Measurements from ENCODE around the gene CUTC. TPM values are rescaled to one million over a fixed set of nuclear protein-coding genes. Genes with fewer than 3 reads are reported as not detected.

CUTC gene
- total and polyA plus RNA-seq, 2 donors (not counting 1 experiment from before 2014, with no cell fraction given), result 19.4 to 22.6 TPM

- H3K9me3 ChIP-seq (ENCODE audit: control insufficient read depth, insufficient read depth, low read depth, low read length), result no peaks in the 10 kb centered on the region
- H2AFZ ChIP-seq (ENCODE audit: low read length), result no peak overlapping the region
- H3K36me3 ChIP-seq (ENCODE audit: control insufficient read depth, insufficient read depth, low read length), result peaks cover 8% of the 10 kb centered on the region
- no peak overlapping the region for H3K9ac ChIP-seq (ENCODE audit: insufficient read depth, low read length)
- no peaks in the 10 kb centered on the region for H3K79me2 ChIP-seq (ENCODE audit: control insufficient read depth, insufficient read depth, low read length)
- TF ChIP-seq CTCF (conservative IDR thresholded peaks at IDR 0.05 in 1 of 2, IDR thresholded peaks at IDR 0.05 in 1 of 2; ENCODE audit: low read depth in 1 of 2, low read length in 2 of 2) (peak in 1 of 2 donors; percentile 20), EZH2 (IDR thresholded peaks at IDR 0.05; ENCODE audit: low read length, missing control alignments) (no peak)
- H3K27ac ChIP-seq (ENCODE audit: insufficient read depth, low read length), result peak overlapping the region; percentile 13
- H3K4me1 ChIP-seq (ENCODE audit: control insufficient read depth, extremely low read depth, insufficient read depth, low read length), result no peaks in the 10 kb centered on the region
- DNase-seq (ENCODE audit: low read depth in 2 of 2), result peak; percentile 42 to 57
- no peak overlapping the region for H3K4me3 ChIP-seq (replicated peaks in 1 of 4; ENCODE audit: control extremely low read depth in 1 of 4, insufficient read depth in 1 of 4, low read depth in 3 of 4, low read length in 4 of 4)
- H3K4me2 ChIP-seq (ENCODE audit: extremely low read depth, insufficient read depth, low read length), result peak overlapping the region; percentile 15
- H3K27me3 ChIP-seq (ENCODE audit: control insufficient read depth, insufficient read depth, low read length), result no peaks in the 10 kb centered on the region
- no peaks in the 10 kb centered on the region for H4K20me1 ChIP-seq (ENCODE audit: control insufficient read depth, extremely low read depth, insufficient read depth, low read length)
Measured at GRCh38 chr10:99709480-99710229, 22.4 kb upstream of the CUTC start.

- Histone ChIP-seq H3K9me3 (ENCODE audit: control insufficient read depth, insufficient read depth, low read depth, low read length) (no peaks in the 10 kb centered on the region), H4K20me1 (ENCODE audit: control insufficient read depth, extremely low read depth, insufficient read depth, low read length) (no peaks in the 10 kb centered on the region), H3K4me2 (ENCODE audit: extremely low read depth, insufficient read depth, low read length) (no peak overlapping the region), H3K4me1 (ENCODE audit: control insufficient read depth, extremely low read depth, insufficient read depth, low read length) (no peaks in the 10 kb centered on the region), H3K36me3 (ENCODE audit: control insufficient read depth, insufficient read depth, low read length) (peaks cover 6% of the 10 kb centered on the region), H3K79me2 (ENCODE audit: control insufficient read depth, insufficient read depth, low read length) (no peaks in the 10 kb centered on the region), H3K27me3 (ENCODE audit: control insufficient read depth, insufficient read depth, low read length) (no peaks in the 10 kb centered on the region), H3K9ac (ENCODE audit: insufficient read depth, low read length) (no peak overlapping the region), H3K27ac (ENCODE audit: insufficient read depth, low read length) (no peak overlapping the region), H3K4me3 (replicated peaks in 1 of 4; ENCODE audit: control extremely low read depth in 1 of 4, insufficient read depth in 1 of 4, low read depth in 3 of 4, low read length in 4 of 4) (no peak overlapping the region), H2AFZ (ENCODE audit: low read length) (no peak overlapping the region)
- TF ChIP-seq EZH2 (IDR thresholded peaks at IDR 0.05; ENCODE audit: low read length, missing control alignments) (no peak), CTCF (conservative IDR thresholded peaks at IDR 0.05 in 1 of 2, IDR thresholded peaks at IDR 0.05 in 1 of 2; ENCODE audit: low read depth in 1 of 2, low read length in 2 of 2) (peak; percentile 53 to 64)
- DNase-seq (ENCODE audit: low read depth in 2 of 2), result peak; percentile 57 to 76
Measured at GRCh38 chr10:99711129-99711719, 20.8 kb upstream of the CUTC start.

GRCh38 chr10:99714446-99714845, 17.6 kb upstream of the CUTC start:
- Histone ChIP-seq H3K9ac (ENCODE audit: insufficient read depth, low read length) (no peak overlapping the region), H3K4me2 (ENCODE audit: extremely low read depth, insufficient read depth, low read length) (no peak overlapping the region), H2AFZ (ENCODE audit: low read length) (no peak overlapping the region), H4K20me1 (ENCODE audit: control insufficient read depth, extremely low read depth, insufficient read depth, low read length) (no peaks in the 10 kb centered on the region), H3K4me3 (replicated peaks in 1 of 4; ENCODE audit: control extremely low read depth in 1 of 4, insufficient read depth in 1 of 4, low read depth in 3 of 4, low read length in 4 of 4) (no peak overlapping the region), H3K4me1 (ENCODE audit: control insufficient read depth, extremely low read depth, insufficient read depth, low read length) (no peaks in the 10 kb centered on the region), H3K79me2 (ENCODE audit: control insufficient read depth, insufficient read depth, low read length) (no peaks in the 10 kb centered on the region), H3K36me3 (ENCODE audit: control insufficient read depth, insufficient read depth, low read length) (peaks cover 12% of the 10 kb centered on the region), H3K27ac (ENCODE audit: insufficient read depth, low read length) (no peak overlapping the region), H3K9me3 (ENCODE audit: control insufficient read depth, insufficient read depth, low read depth, low read length) (no peaks in the 10 kb centered on the region), H3K27me3 (ENCODE audit: control insufficient read depth, insufficient read depth, low read length) (no peaks in the 10 kb centered on the region)
- TF ChIP-seq CTCF (conservative IDR thresholded peaks at IDR 0.05 in 1 of 2, IDR thresholded peaks at IDR 0.05 in 1 of 2; ENCODE audit: low read depth in 1 of 2, low read length in 2 of 2) (no peak), EZH2 (IDR thresholded peaks at IDR 0.05; ENCODE audit: low read length, missing control alignments) (no peak)
- DNase-seq (ENCODE audit: low read depth in 2 of 2), result no peak

Measured in fibroblast of lung (primary cell).